Measurements from ENCODE around the gene HMGB2. TPM values are rescaled to one million over a fixed set of nuclear protein-coding genes. Genes with fewer than 3 reads are reported as not detected.

HMGB2 gene
- total and polyA plus RNA-seq, 8 donors, result 4.0 to 29.0 (median 10.6) TPM

DNA sequence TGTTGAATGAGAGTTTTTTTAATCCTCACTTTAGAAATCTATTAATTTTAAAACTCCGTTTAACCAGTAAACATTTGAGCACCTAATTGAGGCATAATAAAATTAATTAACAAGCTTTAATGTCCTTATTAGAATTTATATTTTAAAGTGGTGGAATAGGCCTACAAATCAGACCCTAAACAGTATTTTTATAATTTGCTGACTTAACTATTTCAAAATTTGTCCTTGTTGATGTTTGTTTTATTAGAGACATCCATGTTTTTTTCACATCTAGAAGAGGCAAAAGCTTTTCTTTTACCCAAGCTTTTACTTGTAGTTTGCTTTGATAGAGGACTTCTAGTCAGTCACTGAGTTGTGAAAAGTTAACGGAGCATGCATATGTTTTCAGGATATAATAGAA lies 40.4 kb upstream of the HMGB2 start:
- Histone ChIP-seq H3K27me3 (no peaks in the 10 kb centered on the region), H3K4me3 (no peak overlapping the region), H3K4me1 (peaks cover 0 to 17% (median 0%) of the 10 kb centered on the region in 3 donors), H3K36me3 (no peaks in the 10 kb centered on the region), H3K9me3 (no peaks in the 10 kb centered on the region), H3K27ac (no peak overlapping the region)
- DNase-seq (no peak), FAIRE-seq (no peak), ATAC-seq (no peak)
- WGBS, 2 donors, result 89 to 96% methylated on average over 2 of the region's 2 CpGs
- no peak for TF ChIP-seq CTCF (IDR thresholded peaks at IDR 0.05)
- intact Hi-C loops (cut with DNase I), result no loop called here

GRCh38 chr4:173371292-173372192 lies 37.4 kb upstream of the HMGB2 start:
- Histone ChIP-seq H3K27me3 (no peaks in the 10 kb centered on the region), H3K4me3 (peak overlapping the region; percentile 66 to 82 (median 80)), H3K36me3 (no peaks in the 10 kb centered on the region), H3K9me3 (no peaks in the 10 kb centered on the region), H3K4me1 (peaks cover 0 to 17% (median 0%) of the 10 kb centered on the region in 3 donors), H3K27ac (peak overlapping the region; percentile 34 to 98 (median 78))
- ATAC-seq (peak; percentile 10 to 46 (median 32)), FAIRE-seq (no peak), DNase-seq (peak; percentile 55 to 84 (median 72))
- 0% methylated on average over 56 to 68 of the region's 68 CpGs for WGBS, 2 donors
- intact Hi-C loops (cut with DNase I), result no loop called here
- TF ChIP-seq CTCF (IDR thresholded peaks at IDR 0.05), result no peak

DNA sequence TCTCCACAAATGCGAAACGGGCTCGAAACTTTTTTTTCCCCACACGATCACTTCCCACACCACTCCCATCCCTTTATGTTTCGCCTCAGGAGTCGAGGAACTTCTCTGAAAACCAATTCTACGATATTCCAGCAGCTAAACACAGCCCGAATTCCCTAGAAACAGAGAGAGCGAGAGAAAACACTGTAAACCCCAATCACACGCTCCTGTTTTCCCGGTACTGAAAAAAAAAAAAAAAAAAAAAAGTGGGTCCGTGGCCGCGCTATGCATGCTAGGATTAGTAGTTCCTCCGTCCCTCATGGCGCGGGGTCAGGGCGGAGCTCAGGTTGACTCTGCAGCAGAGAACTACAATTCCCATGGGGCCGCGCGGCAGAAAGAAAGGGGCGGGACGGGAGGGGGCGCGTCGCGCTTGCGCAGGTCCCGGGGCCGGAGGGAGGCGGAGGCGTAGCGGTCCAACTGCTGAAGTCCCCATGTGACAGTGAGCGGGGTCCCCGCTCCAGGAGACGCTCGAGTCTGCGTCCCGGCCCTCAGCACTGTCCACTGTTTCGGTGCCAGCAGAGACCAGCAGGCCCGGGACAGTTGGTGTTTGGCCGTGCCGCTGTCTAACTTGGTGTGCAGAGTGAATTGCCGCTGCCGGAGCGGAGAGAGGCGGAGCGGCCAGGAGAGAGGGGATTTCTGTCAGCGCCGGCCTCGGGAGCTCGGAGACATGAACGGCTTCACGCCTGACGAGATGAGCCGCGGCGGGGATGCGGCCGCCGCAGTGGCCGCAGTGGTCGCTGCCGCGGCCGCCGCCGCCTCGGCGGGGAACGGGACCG lies 36.5 kb upstream of the HMGB2 start, which contains the start of gene SAP30:
SAP30 (plus strand) TSS at position 478 of the 815 bp plus-strand sequence; CDS start at position 707, 229 bp downstream.
- WGBS, 2 donors, result 0% methylated on average over 53 to 72 of the region's 72 CpGs
- ATAC-seq (peak; percentile 90 to 94 (median 94)), FAIRE-seq (peak; percentile 54), DNase-seq (peak; percentile 96 to 99 (median 98))
- Histone ChIP-seq H3K36me3 (no peaks in the 10 kb centered on the region), H3K27me3 (no peaks in the 10 kb centered on the region), H3K9me3 (no peaks in the 10 kb centered on the region), H3K27ac (peak within 1 kb of the TSS; percentile 51 to 98 (median 84)), H3K4me1 (peaks cover 0 to 17% (median 0%) of the 10 kb centered on the region in 3 donors), H3K4me3 (peak within 1 kb of the TSS; percentile 66 to 82 (median 80))
- intact Hi-C loops (cut with DNase I), result no loop called here
- TF ChIP-seq CTCF (IDR thresholded peaks at IDR 0.05), result no peak

DNA sequence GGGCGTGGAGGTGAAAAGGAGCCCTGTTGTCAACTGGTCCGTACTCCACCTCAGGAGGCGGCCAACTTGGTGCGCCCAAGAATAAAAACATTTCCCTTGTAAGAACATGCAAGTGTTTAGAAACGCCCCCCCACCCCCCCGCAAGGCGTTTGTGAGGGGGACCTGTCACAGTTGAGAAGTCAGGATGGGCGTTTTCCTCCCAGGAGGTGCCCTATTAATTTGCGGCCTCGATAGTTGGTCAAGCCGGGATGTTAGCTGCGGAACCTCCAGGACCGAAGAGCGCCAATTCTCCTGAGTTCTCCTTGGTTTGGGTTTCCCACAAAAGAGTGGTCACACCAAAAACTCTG lies 35.9 kb upstream of the HMGB2 start:
- H3K4me1 ChIP-seq, result peaks cover 0 to 17% (median 0%) of the 10 kb centered on the region in 3 donors
- H3K27me3 ChIP-seq, result no peaks in the 10 kb centered on the region
- TF ChIP-seq CTCF (IDR thresholded peaks at IDR 0.05), result no peak
- intact Hi-C loops (cut with DNase I), result no loop called here
- H3K27ac ChIP-seq, result peak overlapping the region; percentile 51 to 98 (median 84)
- ATAC-seq (peak in 1 of 4 donors; percentile 6), FAIRE-seq (no peak), DNase-seq (peak in 4 of 6 donors; percentile 43 to 65 (median 54))
- H3K4me3 ChIP-seq, result peak overlapping the region; percentile 47 to 82 (median 66)
- no peaks in the 10 kb centered on the region for H3K9me3 ChIP-seq
- no peaks in the 10 kb centered on the region for H3K36me3 ChIP-seq
- whole genome bisulfite sequencing, 2 donors, result 0% methylated on average over 14 of the region's 14 CpGs
